ENCODE results near the gene ADORA3. TPM values are rescaled to one million over a fixed set of nuclear protein-coding genes. Genes with fewer than 3 reads are reported as not detected.

Gene ADORA3
- polyA plus RNA-seq, 1 donor from 2014 or later: not detected

- Histone ChIP-seq H3K9ac (ENCODE audit: low read length) (no peak overlapping the region), H3F3A (ENCODE audit: insufficient read depth, low read length, poor library complexity, severe bottlenecking) (no peaks in the 10 kb centered on the region), H4K20me1 (ENCODE audit: insufficient read depth) (no peaks in the 10 kb centered on the region), H3K4me2 (ENCODE audit: low read length) (no peak overlapping the region), H3K79me2 (replicated peaks; ENCODE audit: insufficient read depth, low read length) (no peaks in the 10 kb centered on the region), H3K27me3 (ENCODE audit: insufficient read depth, low read depth, low read length) (no peaks in the 10 kb centered on the region), H2AFZ (ENCODE audit: low read depth, low read length) (no peak overlapping the region), H3K9me2 (ENCODE audit: insufficient read depth, low read length) (no peaks in the 10 kb centered on the region), H3K4me3 (ENCODE audit: low read length) (no peak overlapping the region), H3K36me3 (ENCODE audit: insufficient read depth, low read length) (no peaks in the 10 kb centered on the region), H3K27ac (ENCODE audit: low read length) (no peak overlapping the region), H3K9me3 (ENCODE audit: low read length) (no peaks in the 10 kb centered on the region)
- no peak for TF ChIP-seq CTCF (IDR thresholded peaks at IDR 0.05; ENCODE audit: poor library complexity, severe bottlenecking)
- no peak for TF ChIP-seq TAF1 (IDR thresholded peaks at IDR 0.05; ENCODE audit: low read depth)
- TF ChIP-seq RAD21 (conservative IDR thresholded peaks at IDR 0.05): no peak
- no peak for TF ChIP-seq REST (IDR thresholded peaks at IDR 0.05; ENCODE audit: borderline replicate concordance)
- TF ChIP-seq SMC3 (conservative IDR thresholded peaks at IDR 0.05; ENCODE audit: poor library complexity): no peak
- no peak for TF ChIP-seq EP300 (conservative IDR thresholded peaks at IDR 0.05; ENCODE audit: poor library complexity, severe bottlenecking)
- no peak for TF ChIP-seq EZH2 (IDR thresholded peaks at IDR 0.05; ENCODE audit: borderline replicate concordance, insufficient read depth, low read length, poor library complexity, severe bottlenecking)
- TF ChIP-seq POLR2AphosphoS5 (IDR thresholded peaks at IDR 0.05): no peak
- TF ChIP-seq MXI1 (conservative IDR thresholded peaks at IDR 0.05; ENCODE audit: poor library complexity, severe bottlenecking): no peak
Observed at GRCh38 chr1:111505641-111506119, 2.2 kb upstream of the ADORA3 start.

- H3K27me3 ChIP-seq (ENCODE audit: insufficient read depth, low read depth, low read length): no peaks in the 10 kb centered on the region
- no peaks in the 10 kb centered on the region for H3K9me3 ChIP-seq (ENCODE audit: low read length)
- H3K9me2 ChIP-seq (ENCODE audit: insufficient read depth, low read length): no peaks in the 10 kb centered on the region
- H3F3A ChIP-seq (ENCODE audit: insufficient read depth, low read length, poor library complexity, severe bottlenecking): no peaks in the 10 kb centered on the region
- H3K4me2 ChIP-seq (ENCODE audit: low read length): no peak overlapping the region
- H4K20me1 ChIP-seq (ENCODE audit: insufficient read depth): no peaks in the 10 kb centered on the region
- no peak overlapping the region for H2AFZ ChIP-seq (ENCODE audit: low read depth, low read length)
- no peak overlapping the region for H3K9ac ChIP-seq (ENCODE audit: low read length)
- TF ChIP-seq TAF1 (IDR thresholded peaks at IDR 0.05; ENCODE audit: low read depth) (no peak), EZH2 (IDR thresholded peaks at IDR 0.05; ENCODE audit: borderline replicate concordance, insufficient read depth, low read length, poor library complexity, severe bottlenecking) (no peak), EP300 (conservative IDR thresholded peaks at IDR 0.05; ENCODE audit: poor library complexity, severe bottlenecking) (no peak), MXI1 (conservative IDR thresholded peaks at IDR 0.05; ENCODE audit: poor library complexity, severe bottlenecking) (no peak), RAD21 (conservative IDR thresholded peaks at IDR 0.05) (no peak), SMC3 (conservative IDR thresholded peaks at IDR 0.05; ENCODE audit: poor library complexity) (no peak), CTCF (IDR thresholded peaks at IDR 0.05; ENCODE audit: poor library complexity, severe bottlenecking) (no peak), REST (IDR thresholded peaks at IDR 0.05; ENCODE audit: borderline replicate concordance) (no peak), POLR2AphosphoS5 (IDR thresholded peaks at IDR 0.05) (no peak)
- no peaks in the 10 kb centered on the region for H3K79me2 ChIP-seq (replicated peaks; ENCODE audit: insufficient read depth, low read length)
- H3K27ac ChIP-seq (ENCODE audit: low read length): no peak overlapping the region
- no peak overlapping the region for H3K4me3 ChIP-seq (ENCODE audit: low read length)
- no peaks in the 10 kb centered on the region for H3K36me3 ChIP-seq (ENCODE audit: insufficient read depth, low read length)
Observed at GRCh38 chr1:111504097-111504496, 664 bp upstream of the ADORA3 start.

Measured in neural cell (in vitro differentiated cells).